H1 (cell line): ENCODE results near the gene TSPAN32. TPM values are rescaled to one million over a fixed set of nuclear protein-coding genes. Genes with fewer than 3 reads are reported as not detected.

Experiments
- HDAC2 ChIP-seq, 2 experiments: fragments of 300-600 bp in 1 of 2; sonication (generic) in 1 of 2; IDR thresholded peaks; 2 replicates each; pipeline ENCODE4 v1.6.1; 2011 to 2012; ENCODE audit warnings: low read depth in 2 of 2, low read length in 2 of 2, mild to moderate bottlenecking in 2 of 2, moderate library complexity in 2 of 2, borderline replicate concordance in 1 of 2, inconsistent platforms in 1 of 2
- MAFK ChIP-seq: IDR thresholded peaks from 2 replicates; pipeline ENCODE4 v1.6.1; 2012; ENCODE audit warnings: low read depth, mild to moderate bottlenecking, improper control_type of control experiment, low read length
- POLR2A ChIP-seq, 2 experiments: IDR thresholded peaks; 1 replicate in 1 of 2; 2 replicates in 1 of 2; pipeline ENCODE4 v1.6.1; 2011; ENCODE audit warnings: low read depth in 2 of 2, low read length in 2 of 2, mild to moderate bottlenecking in 2 of 2; ENCODE audit errors: control extremely low read depth in 1 of 2
- RAD21 ChIP-seq, 2 experiments: IDR thresholded peaks in 1 of 2; conservative IDR thresholded peaks in 1 of 2; 2 replicates each; pipeline ENCODE4 v1.6.1; 2011; ENCODE audit warnings: low read depth in 2 of 2, low read length in 2 of 2, improper control_type of control experiment in 1 of 2, inconsistent platforms in 1 of 2, mild to moderate bottlenecking in 1 of 2, moderate library complexity in 1 of 2
- RFX5 ChIP-seq: IDR thresholded peaks from 2 replicates; pipeline ENCODE4 v1.6.1; 2011; ENCODE audit warnings: low read depth, low read length, improper control_type of control experiment, borderline replicate concordance
- SP1 ChIP-seq: IDR thresholded peaks from 2 replicates; pipeline ENCODE4 v1.6.1; 2011; ENCODE audit warnings: low read depth, low read length
- SP4 ChIP-seq: IDR thresholded peaks from 2 replicates; pipeline ENCODE4 v1.6.1; 2012; ENCODE audit warnings: low read length, inconsistent platforms
- USF2 ChIP-seq: IDR thresholded peaks from 2 replicates; pipeline ENCODE4 v1.6.1; 2011; ENCODE audit warnings: low read length, improper control_type of control experiment
- polyA plus RNA-seq, 7 experiments: library from polyadenylated mRNA; depleted of rRNA in 3 of 7; stranded (reverse) in 5 of 7; unstranded in 2 of 7; fragments of >200 nt in 5 of 7; fragments of 200-250 nt in 2 of 7; gene quantifications; 1 replicate in 5 of 7; 2 replicates in 1 of 7; 4 replicates in 1 of 7; pipeline versions ENCODE4 v1.2.1 to v1.2.3, GENCODE V29; 2011 to 2013; ENCODE audit warnings: missing spikeins in 2 of 7, mixed read lengths in 2 of 7
- total RNA-seq: library from RNA; stranded (reverse); fragmentation: NEBNext Ultra II Directional; extraction: Animal tissue kit (Norgen Biotek cat#: 25700); gene quantifications from 2 replicates; pipeline ENCODE4 v1.2.1, GENCODE V29; 2021
- TF ChIP-seq, protein P1 (sequence below): IDR thresholded peaks from 2 replicates; pipeline ENCODE4 v1.6.1; 2012; ENCODE audit warnings: low read length, inconsistent platforms

Gene TSPAN32
- total and polyA plus RNA-seq, 2 of the 8 experiments (the other 6 are each of a cell fraction or from before 2014, with no cell fraction given) = not detected

GRCh38 chr11:2309251-2310072, 7.6 kb downstream of the TSPAN32 start (continued):
- no peak for TF ChIP-seq POLR2A (IDR thresholded peaks at IDR 0.05; ENCODE audit: control extremely low read depth in 1 of 2, low read depth in 2 of 2, low read length in 2 of 2)
- no peak for TF ChIP-seq HDAC2 (IDR thresholded peaks at IDR 0.05; ENCODE audit: borderline replicate concordance in 1 of 2, low read depth in 2 of 2, low read length in 2 of 2)
- TF ChIP-seq RAD21 (IDR thresholded peaks at IDR 0.05 in 1 of 2, conservative IDR thresholded peaks at IDR 0.05 in 1 of 2; ENCODE audit: low read depth in 2 of 2, low read length in 2 of 2) = no peak
- TF ChIP-seq, protein P1, sequence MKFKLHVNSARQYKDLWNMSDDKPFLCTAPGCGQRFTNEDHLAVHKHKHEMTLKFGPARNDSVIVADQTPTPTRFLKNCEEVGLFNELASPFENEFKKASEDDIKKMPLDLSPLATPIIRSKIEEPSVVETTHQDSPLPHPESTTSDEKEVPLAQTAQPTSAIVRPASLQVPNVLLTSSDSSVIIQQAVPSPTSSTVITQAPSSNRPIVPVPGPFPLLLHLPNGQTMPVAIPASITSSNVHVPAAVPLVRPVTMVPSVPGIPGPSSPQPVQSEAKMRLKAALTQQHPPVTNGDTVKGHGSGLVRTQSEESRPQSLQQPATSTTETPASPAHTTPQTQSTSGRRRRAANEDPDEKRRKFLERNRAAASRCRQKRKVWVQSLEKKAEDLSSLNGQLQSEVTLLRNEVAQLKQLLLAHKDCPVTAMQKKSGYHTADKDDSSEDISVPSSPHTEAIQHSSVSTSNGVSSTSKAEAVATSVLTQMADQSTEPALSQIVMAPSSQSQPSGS = no peak
- TF ChIP-seq MAFK = no peak
- TF ChIP-seq RFX5 = no peak
- no peak for TF ChIP-seq SP1
- no peak for TF ChIP-seq USF2
- no peak for TF ChIP-seq SP4
